Measurements from ENCODE around the gene NECTIN3.

GRCh38 chr3:111128884-111129283 lies 57.3 kb downstream of the NECTIN3 start:
- TF ChIP-seq EP300 (IDR thresholded peaks at IDR 0.05; ENCODE audit: borderline replicate concordance), result no peak
- no peak for TF ChIP-seq RAD21 (IDR thresholded peaks at IDR 0.05; ENCODE audit: low read depth)
- TF ChIP-seq EGR1 (IDR thresholded peaks at IDR 0.05), result no peak
- TF ChIP-seq TEAD4 (IDR thresholded peaks at IDR 0.05), result no peak
- TF ChIP-seq CEBPB (IDR thresholded peaks at IDR 0.05), result no peak

All from Ishikawa (cell line).